NCI-H446 treated with DMSO at 0.1 percent for 48 hours (cell line): Measurements from ENCODE around the gene AQP1.

Experiments
- DNase-seq: peaks from one replicate; lab custom pipeline; 2025; lab: John Stamatoyannopoulos, UW

Gene AQP1

GRCh38 chr7:30921540-30922401 lies 10.1 kb downstream of the AQP1 start:
- DNase-seq, result no peak

GRCh38 chr7:30922596-30922995 lies 10.9 kb downstream of the AQP1 start:
- no peak for DNase-seq

DNA sequence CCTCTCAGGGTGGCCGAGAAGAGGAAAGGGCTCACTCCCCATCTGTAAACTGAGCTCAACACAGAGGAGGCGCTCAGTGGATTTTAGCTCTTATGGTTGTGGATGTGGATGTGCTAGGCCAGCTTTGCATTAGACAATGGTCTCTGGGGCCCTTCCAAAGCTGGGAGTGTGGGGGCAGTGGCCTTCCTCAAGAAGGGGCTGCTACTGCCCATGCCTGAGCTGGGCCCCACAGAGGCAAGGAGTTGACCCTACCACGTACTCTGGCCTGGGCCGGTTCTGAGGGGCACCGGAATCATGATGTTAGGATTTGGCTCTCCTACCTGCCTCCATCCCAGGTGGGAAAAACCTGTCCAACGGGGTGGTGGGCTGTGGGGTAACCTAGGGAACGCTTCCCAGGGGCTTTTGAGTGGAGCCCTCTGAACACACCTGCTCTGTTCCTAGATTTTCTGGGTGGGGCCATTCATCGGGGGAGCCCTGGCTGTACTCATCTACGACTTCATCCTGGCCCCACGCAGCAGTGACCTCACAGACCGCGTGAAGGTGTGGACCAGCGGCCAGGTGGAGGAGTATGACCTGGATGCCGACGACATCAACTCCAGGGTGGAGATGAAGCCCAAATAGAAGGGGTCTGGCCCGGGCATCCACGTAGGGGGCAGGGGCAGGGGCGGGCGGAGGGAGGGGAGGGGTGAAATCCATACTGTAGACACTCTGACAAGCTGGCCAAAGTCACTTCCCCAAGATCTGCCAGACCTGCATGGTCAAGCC lies 11.5 kb downstream of the AQP1 start:
- DNase-seq, result no peak

DNA sequence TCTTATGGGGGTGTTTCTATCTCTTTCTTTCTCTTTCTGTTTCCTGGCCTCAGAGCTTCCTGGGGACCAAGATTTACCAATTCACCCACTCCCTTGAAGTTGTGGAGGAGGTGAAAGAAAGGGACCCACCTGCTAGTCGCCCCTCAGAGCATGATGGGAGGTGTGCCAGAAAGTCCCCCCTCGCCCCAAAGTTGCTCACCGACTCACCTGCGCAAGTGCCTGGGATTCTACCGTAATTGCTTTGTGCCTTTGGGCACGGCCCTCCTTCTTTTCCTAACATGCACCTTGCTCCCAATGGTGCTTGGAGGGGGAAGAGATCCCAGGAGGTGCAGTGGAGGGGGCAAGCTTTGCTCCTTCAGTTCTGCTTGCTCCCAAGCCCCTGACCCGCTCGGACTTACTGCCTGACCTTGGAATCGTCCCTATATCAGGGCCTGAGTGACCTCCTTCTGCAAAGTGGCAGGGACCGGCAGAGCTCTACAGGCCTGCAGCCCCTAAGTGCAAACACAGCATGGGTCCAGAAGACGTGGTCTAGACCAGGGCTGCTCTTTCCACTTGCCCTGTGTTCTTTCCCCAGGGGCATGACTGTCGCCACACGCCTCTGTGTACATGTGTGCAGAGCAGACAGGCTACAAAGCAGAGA lies 12.2 kb downstream of the AQP1 start:
- no peak for DNase-seq

GRCh38 chr7:30924624-30925023 lies 13.0 kb downstream of the AQP1 start:
- no peak for DNase-seq

DNA sequence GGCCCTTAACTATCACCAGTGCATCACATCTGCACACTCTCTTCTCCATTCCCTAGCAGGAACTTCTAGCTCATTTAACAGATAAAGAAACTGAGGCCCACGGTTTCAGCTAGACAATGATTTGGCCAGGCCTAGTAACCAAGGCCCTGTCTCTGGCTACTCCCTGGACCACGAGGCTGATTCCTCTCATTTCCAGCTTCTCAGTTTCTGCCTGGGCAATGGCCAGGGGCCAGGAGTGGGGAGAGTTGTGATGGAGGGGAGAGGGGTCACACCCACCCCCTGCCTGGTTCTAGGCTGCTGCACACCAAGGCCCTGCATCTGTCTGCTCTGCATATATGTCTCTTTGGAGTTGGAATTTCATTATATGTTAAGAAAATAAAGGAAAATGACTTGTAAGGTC lies 13.5 kb downstream of the AQP1 start:
- DNase-seq, result no peak

DNA sequence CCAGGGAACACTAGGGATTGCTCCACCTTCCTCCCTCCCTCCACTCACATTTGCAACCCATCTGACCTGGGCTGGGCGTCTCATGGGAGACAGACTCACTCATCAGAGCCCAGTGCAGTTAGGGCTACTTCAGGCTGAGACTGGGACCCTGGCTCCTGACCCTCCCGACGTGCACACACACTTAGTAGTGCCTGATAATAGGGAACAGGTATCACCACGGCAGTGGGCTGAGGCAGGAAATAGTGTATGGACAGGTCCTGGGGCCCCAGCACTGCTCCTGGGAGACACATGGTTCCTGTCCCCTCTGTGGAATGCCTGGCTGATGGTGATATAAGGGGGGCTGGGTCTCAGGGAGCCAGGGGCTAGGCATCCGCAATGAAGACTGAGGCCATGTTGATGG lies 14.3 kb downstream of the AQP1 start:
- DNase-seq, result no peak

DNA sequence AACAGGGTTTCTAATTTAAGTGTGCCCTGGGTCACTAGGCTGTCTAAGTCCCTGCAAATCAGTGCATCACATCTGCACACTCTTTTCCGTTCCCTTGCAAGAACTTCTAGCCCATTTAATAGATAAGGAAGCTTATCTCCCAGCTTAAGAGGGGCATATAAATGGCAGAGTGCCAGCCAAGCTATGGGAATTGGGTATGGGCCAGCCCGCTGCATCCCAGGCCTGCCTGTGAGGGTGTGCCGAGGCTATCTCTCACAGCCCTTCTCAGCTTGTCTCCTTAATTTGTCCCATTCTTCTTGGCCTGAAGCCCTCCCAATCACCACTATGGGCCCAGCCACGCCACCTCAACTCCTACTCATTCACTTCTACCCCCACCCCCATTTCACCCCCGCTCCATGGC lies 14.7 kb downstream of the AQP1 start:
- no peak for DNase-seq

DNA sequence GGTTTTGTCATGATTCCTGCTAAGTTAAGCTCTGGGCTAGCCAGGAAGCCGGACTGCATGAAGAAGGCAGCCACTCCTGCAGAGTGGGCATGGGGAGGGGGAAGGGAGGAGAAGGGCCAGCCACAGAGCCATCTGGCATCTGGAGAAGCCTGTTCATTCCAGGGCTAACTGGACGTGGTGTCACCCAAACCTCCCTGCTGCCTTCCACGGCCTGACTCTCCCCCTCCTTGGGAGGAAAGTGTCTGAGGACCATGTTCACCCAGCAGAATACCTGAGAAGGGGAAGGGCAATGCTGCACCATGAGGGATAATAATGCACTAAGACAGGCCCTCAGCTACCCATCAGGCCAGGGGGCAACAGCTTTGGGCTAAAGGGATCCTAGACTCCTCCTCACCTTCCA lies 15.4 kb downstream of the AQP1 start:
- no peak for DNase-seq

DNA sequence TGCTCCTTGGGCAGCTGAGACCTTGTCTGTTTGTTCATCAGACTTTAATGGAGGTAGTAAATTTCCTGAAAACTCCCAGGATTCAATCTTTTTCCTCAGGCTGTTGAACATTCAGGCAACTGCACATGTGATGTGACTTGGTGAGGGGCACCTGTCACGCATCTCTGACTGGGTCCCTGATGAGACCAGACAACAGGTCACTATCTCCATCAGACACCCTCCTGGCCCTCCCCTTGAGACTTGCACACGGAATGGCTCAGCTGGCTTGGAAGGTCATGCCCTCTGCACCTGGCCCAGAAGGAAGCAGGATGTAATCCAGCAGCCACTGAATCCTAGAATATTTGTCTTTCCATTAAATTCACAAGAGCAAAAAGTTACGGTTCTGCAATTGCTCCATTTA lies 15.9 kb downstream of the AQP1 start:
- no peak for DNase-seq

DNA sequence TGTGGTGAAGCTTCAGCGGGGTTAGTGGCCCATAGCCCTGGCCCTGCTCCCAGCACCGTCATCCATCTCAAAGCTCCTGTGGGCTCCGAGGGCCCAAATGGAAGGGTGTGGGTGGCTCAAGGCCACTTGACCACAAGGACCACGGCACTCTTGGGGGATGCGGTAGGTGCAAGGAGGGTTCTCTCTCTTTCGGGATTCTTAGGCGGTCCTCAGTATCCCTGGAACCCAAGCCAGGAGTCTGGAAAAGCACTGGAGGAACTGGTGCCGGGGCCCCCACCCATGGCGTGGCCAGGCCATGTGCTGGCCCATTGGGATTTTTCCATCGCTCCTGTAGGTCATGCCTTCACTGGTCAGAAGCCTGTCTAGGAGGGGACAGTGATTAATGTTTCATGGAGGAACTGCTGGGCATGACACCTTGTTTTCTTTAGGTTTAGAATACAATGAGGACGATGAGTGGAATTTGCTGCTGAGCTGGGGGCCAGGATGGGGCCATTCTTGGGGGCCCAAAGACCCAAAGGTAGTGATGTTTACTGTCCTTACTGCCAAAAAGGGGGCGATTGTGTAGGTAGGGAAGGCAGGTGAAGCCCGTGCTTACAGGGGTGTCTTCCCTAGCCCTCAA lies 16.7 kb downstream of the AQP1 start:
- DNase-seq, result no peak

GRCh38 chr7:30929686-30930085 lies 18.0 kb downstream of the AQP1 start:
- DNase-seq, result no peak

GRCh38 chr7:30930621-30931020 lies 19.0 kb downstream of the AQP1 start:
- DNase-seq, result no peak

GRCh38 chr7:30931161-30931928 lies 19.7 kb downstream of the AQP1 start:
- no peak for DNase-seq

DNA sequence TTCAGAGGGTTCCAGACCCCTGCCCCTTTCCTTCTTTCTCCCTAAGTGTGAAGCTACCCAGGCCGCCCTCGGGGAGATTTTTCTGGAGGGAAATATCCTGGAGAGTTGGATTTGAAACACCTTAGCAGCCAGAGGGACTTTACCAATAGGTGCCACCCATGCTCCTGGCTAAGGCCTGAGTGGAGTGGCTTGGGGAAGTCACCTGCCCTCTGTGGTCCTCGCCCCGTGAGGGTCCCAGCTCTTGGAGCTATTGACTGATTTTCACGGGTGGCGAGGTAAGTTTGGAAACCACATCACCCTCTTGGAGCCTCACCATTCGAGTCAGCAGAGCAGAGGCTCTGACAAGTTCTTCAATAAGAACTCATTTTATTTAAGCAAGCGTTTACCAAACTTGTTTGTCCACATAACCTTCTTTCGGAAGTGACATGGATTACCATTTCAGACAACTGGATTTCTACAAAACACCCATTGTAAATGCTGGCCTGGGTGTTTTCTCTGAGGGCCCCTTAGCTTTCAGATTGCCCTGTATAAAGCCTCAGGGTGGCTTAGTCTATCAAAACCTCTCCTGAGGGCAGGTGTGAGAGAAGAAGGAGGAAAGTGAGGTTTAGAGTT lies 20.4 kb downstream of the AQP1 start:
- no peak for DNase-seq

DNA sequence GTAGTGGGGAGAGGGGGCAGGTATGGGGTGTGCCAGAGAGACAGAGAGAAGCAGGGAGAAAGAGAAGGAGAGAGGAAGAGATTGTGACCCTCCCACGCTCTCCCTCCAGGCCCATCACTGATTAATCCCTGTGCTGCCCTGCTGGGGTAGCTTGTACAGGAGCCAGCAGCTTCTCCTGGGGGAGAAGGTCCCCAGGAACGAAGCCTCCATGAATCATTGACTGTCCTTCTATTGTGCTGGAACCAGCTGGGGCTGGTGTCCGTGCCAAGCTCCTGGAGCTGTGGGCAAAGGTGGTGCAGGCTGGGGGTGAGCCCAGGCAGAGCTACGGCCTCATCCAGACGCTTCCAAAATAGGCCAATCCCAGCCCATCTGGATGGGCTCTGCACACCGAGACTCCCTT lies 20.9 kb downstream of the AQP1 start:
- peak; percentile 31 for DNase-seq

DNA sequence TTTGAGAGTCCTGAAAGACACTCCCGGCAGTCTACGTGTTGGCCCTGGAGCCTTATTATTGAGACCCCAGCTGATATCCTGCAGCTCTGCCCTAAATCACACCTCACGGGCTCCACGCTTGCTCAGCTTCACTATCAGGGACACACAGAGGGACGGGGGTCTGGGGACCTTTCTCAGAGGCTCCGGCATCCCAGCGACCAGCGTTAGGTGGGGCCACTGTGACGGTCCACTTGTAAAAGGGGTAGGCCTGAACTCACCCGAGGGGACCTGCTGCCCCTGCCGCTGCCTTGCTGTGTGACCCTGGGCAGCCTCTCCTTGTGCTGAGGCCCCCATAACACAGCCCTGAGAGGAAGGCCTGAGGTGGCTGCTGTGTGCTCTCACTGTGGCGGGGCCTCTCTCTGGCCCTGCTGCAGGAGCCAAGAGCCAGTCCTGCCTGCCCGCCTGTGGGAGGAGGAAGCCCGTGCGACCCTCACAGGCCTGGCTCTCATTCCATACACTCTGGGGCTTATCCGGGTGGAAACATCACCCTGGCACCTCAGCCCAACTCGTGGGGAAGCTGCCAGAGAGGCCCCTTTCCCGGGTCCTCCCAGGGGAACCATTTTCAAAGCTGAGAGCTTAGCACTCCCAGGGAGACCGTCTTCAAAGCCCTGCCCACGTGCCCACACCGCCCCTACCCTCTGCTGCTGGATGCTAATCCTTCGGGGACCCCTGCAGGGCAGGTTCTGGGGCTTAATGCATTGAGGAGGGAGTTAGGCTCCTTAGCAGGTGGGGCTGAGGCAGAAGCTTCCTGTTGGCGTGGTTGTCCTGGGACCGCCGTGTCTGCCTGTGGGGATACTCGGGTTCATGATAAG lies 21.7 kb downstream of the AQP1 start:
- no peak for DNase-seq

GRCh38 chr7:30934225-30934624 lies 22.6 kb downstream of the AQP1 start:
- no peak for DNase-seq

GRCh38 chr7:30934732-30935568 lies 23.3 kb downstream of the AQP1 start:
- no peak for DNase-seq

DNA sequence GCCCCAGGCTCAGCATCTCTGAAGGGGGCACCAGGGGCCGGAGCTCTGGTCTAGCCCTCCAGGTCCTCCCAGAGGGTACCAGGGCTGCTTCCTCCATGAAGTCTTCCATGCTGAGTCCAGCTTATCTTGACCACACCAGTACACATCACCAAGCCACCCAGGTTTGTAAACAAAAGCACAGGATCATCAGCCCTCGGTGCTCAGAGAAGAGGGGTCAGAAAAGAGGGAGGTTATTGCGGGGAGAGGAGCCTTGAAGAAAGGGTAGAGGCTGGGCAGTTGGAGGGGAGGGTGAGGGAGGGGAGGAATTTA lies 23.9 kb downstream of the AQP1 start:
- DNase-seq, result no peak
